AG10803 (cell line): ENCODE measurements around the gene DRC1.
A peak's percentile ranks its signal among the peaks of the same experiment; 100 is the strongest.

ENCODE experiments used
- DNase-seq: peaks from one replicate; pipeline ENCODE4 v3.0.0; 2010; ENCODE audit warnings: low read depth
- H3K4me3 ChIP-seq: 2 replicates; pipeline ENCODE4 v1.5.1; 2011; ENCODE audit warnings: mild to moderate bottlenecking, low read length, control low read depth
- TF ChIP-seq, protein P1 (sequence below): conservative IDR thresholded peaks from 2 replicates; pipeline ENCODE4 v1.5.1; 2011; ENCODE audit warnings: mild to moderate bottlenecking, low read length, control low read depth, inconsistent platforms

DRC1 gene

DNA sequence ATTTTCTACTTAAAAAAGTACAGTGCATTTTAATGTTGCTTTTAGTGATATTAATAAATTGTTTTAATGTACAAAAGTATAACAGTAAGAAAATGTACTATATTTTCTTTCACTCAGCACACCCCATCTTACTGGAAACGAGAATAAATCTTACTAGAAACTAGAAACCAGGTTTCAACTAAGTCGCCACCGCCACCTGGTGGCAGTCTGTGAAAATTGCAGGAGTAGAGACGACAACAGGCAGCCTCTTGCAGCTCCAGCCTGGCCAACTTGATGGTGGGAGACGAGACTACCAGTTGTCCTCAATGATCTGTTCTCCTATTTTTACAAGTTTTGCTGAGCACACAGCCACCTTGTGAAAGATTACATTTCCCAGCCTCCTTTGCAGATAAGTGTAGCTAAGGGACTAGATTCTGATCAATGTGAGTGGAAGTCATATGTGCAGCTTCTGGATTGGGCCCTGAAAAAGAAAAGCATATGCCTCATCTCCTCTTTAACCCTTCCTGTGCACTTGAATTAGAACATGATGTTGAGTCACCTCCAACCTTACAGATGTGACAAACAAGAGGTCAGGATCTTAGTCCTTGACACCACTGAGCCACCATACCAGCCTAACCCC, 67.5 kb downstream of the DRC1 start:
- DNase-seq: peak; percentile 11
- TF ChIP-seq, protein P1, sequence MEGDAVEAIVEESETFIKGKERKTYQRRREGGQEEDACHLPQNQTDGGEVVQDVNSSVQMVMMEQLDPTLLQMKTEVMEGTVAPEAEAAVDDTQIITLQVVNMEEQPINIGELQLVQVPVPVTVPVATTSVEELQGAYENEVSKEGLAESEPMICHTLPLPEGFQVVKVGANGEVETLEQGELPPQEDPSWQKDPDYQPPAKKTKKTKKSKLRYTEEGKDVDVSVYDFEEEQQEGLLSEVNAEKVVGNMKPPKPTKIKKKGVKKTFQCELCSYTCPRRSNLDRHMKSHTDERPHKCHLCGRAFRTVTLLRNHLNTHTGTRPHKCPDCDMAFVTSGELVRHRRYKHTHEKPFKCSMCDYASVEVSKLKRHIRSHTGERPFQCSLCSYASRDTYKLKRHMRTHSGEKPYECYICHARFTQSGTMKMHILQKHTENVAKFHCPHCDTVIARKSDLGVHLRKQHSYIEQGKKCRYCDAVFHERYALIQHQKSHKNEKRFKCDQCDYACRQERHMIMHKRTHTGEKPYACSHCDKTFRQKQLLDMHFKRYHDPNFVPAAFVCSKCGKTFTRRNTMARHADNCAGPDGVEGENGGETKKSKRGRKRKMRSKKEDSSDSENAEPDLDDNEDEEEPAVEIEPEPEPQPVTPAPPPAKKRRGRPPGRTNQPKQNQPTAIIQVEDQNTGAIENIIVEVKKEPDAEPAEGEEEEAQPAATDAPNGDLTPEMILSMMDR: peak; percentile 59
- no peak overlapping the region for H3K4me3 ChIP-seq

DNA sequence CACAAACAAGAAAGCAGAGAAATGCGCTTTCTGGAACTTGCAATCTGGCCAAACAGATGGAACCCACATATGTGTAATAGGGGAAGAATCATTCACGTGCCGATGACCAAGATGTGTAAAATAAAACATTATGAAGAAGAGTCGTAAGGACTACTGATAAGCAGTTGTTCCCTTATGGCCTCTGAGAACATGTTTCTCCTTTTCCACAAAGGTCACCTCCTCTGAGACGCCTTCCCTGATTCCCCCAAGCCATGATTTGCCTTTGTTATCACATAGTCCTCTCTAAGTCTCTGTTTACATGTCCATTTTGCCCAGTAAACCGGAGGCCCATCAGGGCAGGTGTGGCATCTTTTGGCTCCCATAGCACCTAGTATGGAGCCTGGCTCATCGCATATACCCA, 68.2 kb downstream of the DRC1 start:
- no peak overlapping the region for H3K4me3 ChIP-seq
- DNase-seq: no peak
- TF ChIP-seq, protein P1: no peak

DNA sequence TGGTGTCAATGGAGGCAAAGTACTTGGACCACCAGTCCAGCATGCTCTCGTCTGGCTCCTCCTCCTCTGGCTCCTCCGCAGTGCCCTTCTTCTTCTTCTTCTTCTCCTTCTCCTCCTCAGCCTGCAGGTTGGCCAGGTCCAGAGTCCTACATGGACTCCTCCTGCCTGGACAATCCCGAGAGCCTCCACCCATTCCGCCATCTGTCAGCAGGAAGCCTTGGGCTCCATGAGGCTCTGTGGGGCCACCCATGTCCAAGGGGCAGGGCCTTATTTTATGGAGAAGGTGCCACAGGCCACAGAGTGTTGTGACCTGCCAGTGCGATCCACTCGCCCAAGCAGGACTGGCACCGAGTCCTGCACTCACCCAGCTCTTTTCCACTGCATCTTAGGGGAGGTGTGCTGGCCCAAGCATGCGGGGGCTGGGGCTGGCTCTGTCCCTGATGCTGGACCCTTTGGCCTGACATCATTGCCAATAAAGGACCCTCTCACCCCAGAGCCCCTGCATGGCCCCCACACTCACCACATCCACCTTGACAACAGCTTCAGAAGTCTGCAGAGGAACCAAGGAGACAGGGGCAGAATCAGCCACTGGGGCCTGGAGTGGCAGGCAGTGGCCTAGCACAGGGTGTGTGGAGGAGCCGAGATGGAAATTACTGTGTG, 69.0 kb downstream of the DRC1 start:
- no peak overlapping the region for H3K4me3 ChIP-seq
- no peak for DNase-seq
- TF ChIP-seq, protein P1: no peak

DNA sequence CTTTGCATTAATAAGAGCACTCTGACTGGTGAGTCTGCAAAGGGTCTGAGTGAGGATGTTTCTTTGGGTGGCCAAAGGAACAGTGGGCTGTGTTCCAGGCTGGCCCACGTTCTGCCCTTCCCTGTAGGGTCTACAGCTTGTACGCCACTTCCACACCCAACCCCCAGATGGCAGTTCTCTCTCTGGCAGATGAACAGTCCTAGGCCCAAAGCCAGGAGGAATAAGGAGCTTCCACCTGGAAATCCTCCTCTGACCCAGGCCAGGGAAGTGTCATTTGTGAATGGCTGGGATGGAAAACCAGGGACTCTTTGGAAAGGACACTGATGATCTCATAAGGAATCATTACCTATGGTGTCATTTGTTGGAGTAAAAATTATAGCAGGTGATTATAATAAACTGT, 69.6 kb downstream of the DRC1 start:
- TF ChIP-seq, protein P1: no peak
- H3K4me3 ChIP-seq: no peak overlapping the region
- DNase-seq: no peak

DNA sequence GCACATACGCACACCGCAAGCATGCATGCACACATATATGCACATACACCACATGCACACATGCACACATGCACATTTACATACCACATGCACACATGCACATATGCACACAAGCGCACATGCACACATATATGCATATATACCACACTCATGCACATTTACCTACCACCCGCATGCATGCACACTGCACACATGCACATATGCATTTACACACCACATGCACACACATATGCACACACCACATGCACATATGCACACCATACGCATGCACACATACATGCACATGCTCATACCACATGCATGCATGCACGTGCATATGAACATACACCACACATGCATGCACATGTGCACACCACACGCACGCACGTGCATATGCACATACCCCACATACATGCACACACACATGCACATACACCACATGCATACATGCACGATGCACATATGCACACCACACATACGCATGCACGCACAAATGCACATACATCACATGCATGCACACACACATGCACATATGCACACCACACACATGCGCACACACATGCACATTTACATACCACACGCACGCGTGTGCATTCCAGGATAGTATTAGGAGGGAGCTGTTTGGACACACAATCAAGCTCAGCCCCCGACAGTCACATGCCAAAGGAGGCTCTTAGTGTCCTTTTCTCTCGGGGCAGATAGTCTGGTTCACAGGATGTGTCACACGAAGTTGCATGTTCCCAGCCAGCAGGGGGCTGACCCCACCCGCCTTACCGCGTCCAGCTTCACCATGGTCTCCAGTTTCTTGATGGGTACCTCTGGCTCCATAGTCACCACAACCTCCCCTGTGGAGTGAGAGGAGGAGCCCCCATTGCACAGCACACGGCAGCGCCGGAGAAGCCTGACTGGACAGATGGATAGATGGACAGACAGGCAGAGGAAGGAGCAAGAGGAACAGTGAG, 70.3 kb downstream of the DRC1 start:
- H3K4me3 ChIP-seq: no peak overlapping the region
- no peak for DNase-seq

DNA sequence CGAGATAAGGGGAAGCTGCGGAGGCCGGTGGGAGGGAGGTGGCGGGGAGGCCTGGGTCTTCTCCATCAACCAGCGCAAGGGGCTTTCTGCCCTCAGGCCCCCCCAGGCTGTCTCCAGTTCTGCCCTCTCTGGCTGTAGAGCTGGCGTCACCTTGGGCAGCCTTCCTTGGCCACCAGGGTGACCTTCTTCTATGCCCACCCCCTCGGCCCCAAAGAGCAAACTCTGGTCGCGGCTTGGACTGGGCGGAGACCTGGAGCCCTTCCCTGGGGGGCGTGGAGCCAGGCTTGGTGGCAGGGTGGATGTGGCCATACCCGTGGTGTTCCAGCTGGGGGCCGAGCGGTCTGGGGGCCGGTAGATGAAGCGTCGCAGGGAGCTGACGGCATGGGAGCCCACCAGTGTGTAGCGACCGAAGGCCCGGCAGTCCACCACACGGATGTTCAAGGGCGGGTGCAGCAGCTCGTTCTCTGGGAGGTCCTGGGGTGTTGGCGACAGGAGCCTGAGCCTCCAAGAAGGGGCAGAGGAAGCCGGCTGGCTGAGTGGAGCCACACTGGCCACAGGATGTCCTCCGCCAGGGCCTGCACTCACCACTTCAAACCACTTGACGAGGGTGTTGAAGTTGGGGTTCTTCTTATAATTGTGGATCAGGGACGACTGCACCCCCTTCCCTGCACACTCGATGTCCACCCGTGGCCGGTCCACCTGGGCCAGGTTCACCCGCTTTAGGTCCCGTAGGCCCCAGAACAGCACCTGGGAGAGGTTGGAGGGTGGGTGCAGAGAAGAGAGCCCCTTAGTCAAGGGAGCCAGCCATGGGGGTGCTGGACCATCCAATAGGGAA, 71.3 kb downstream of the DRC1 start:
- TF ChIP-seq, protein P1: no peak
- H3K4me3 ChIP-seq: no peak overlapping the region
- DNase-seq: no peak

More for the DNA sequence above, 70.3 kb downstream of the DRC1 start:
- TF ChIP-seq, protein P1: no peak
